Uterus (tissue), 2 donors: Measurements from ENCODE around the gene CLIP2.

Experiments used
- CTCF ChIP-seq, 4 experiments: fragments of 200-600 bp in 2 of 4; fragments of 450-650 bp in 2 of 4; sonication (generic) in 2 of 4; IDR thresholded peaks; one replicate each; pipeline ENCODE4 v1.5.1; 2016 to 2019; ENCODE audit warnings: antibody characterized with exemption in 4 of 4, mild to moderate bottlenecking in 2 of 4, moderate library complexity in 1 of 4
- POLR2A ChIP-seq, 2 donors: fragments of 450-650 bp; IDR thresholded peaks; one replicate each; pipeline ENCODE4 v1.6.1; 2016; ENCODE audit warnings: antibody characterized with exemption in 2 of 2, mild to moderate bottlenecking in 1 of 2, moderate library complexity in 1 of 2

- TF ChIP-seq CTCF (IDR thresholded peaks at IDR 0.05): no peak
- no peak for TF ChIP-seq POLR2A (IDR thresholded peaks at IDR 0.05)
These were observed 47.1 kb upstream of the CLIP2 start for GRCh38 chr7:74242122-74242443.
